ENCODE measurements around the gene ABCA7. TPM values are rescaled to one million over a fixed set of nuclear protein-coding genes. Genes with fewer than 3 reads are reported as not detected.

The ABCA7 gene
- total RNA-seq, 1 experiment from 2014 or later = 23.8 TPM

DNA sequence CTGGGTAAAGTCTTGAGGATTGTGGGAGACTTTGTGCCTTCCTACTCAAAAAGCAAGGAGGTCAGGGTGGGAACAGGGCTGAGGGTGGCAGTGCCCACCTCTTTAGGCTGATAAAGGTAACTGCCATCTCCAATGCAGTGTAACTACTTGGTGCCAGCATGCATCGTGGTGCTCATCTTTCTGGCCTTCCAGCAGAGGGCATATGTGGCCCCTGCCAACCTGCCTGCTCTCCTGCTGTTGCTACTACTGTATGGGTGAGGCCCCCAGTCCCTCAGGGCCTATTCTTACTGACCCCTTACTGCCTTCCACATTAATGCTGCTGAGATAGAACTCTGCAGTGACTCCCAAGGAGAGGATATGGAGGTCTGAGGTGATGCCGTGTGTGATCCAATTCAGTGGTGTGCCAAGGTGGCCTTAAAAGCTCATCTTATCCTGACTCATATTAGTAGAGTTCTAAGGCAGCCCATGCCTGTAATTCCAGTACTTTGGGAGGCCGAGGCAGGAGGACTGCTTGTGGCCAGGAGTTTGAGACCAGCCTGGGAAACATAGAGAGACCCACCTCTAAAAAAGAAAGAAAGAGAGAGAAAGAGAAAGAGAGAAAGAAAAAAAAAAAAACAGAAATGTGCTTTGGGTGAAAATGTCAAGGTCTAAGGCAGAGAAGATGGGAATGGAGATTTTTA, 17.4 kb downstream of the ABCA7 start:
- Histone ChIP-seq H3K4me3 (ENCODE audit: low read length) (no peak overlapping the region), H3K27ac (ENCODE audit: low read length) (peak overlapping the region; percentile 40; the same call in 1 of the 2 replicates), H3K27me3 (ENCODE audit: low read length) (no peaks in the 10 kb centered on the region), H3K4me2 (ENCODE audit: low read depth, low read length, poor library complexity, severe bottlenecking) (no peak overlapping the region), H3K9ac (ENCODE audit: low read length) (no peak overlapping the region), H2AFZ (ENCODE audit: low read length) (no peak overlapping the region), H3K36me3 (ENCODE audit: insufficient read depth, low read length) (no peaks in the 10 kb centered on the region), H4K20me1 (ENCODE audit: insufficient read depth, low read depth, low read length) (no peaks in the 10 kb centered on the region), H3K4me1 (ENCODE audit: low read length) (peaks cover 19% of the 10 kb centered on the region), H3K9me2 (replicated peaks; ENCODE audit: insufficient read depth, low read length) (no peaks in the 10 kb centered on the region), H3K79me2 (ENCODE audit: low read length) (no peaks in the 10 kb centered on the region), H3K9me3 (ENCODE audit: low read length) (no peaks in the 10 kb centered on the region)
- peak; percentile 75 for DNase-seq

DNA sequence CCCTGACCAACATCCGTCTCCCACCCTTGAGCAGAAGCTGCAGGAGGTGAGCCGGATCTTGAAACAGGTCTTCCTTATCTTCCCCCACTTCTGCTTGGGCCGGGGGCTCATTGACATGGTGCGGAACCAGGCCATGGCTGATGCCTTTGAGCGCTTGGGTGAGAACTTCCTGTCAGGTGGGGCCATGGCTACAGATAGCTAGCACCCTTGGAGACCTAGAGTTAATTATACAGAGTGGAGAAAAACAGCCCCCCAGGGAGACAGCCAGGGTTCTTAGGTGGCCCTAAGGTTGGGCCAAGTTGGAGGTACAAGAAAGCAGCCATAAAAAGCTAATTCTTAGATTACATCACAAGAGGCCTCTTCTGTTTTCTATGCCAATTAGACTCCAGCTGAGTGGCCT, 18.2 kb downstream of the ABCA7 start:
- Histone ChIP-seq H3K36me3 (ENCODE audit: insufficient read depth, low read length) (no peaks in the 10 kb centered on the region), H3K9ac (ENCODE audit: low read length) (no peak overlapping the region)

DNA sequence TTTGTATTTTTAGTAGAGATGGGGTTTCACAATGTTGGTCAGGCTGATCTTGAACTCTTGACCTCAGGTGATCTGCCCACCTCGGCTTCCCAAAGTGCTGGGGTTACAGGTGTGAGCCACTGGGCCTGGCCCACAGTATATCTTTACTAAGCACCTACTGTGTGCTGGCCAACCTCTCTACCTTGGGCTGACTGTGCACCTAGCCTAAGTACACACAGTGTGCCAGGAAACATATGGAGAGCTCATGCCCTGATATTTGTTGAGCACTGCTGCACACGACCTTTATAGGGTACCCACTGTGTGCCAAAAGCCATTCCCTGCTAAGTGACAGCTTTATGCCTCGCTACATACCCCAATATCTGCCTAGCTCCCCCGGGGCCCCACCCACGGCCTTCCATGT, 20.8 kb downstream of the ABCA7 start:
- Histone ChIP-seq H3K27me3 (ENCODE audit: low read length) (no peaks in the 10 kb centered on the region), H3K4me3 (ENCODE audit: low read length) (no peak overlapping the region), H3K27ac (ENCODE audit: low read length) (no peak overlapping the region), H3K36me3 (ENCODE audit: insufficient read depth, low read length) (no peaks in the 10 kb centered on the region), H3K4me1 (ENCODE audit: low read length) (peaks cover 34% of the 10 kb centered on the region), H3K9ac (ENCODE audit: low read length) (no peak overlapping the region), H4K20me1 (ENCODE audit: insufficient read depth, low read depth, low read length) (no peaks in the 10 kb centered on the region), H3K4me2 (ENCODE audit: low read depth, low read length, poor library complexity, severe bottlenecking) (no peak overlapping the region), H2AFZ (ENCODE audit: low read length) (no peak overlapping the region), H3K9me3 (ENCODE audit: low read length) (no peaks in the 10 kb centered on the region), H3K9me2 (replicated peaks; ENCODE audit: insufficient read depth, low read length) (no peaks in the 10 kb centered on the region), H3K79me2 (ENCODE audit: low read length) (no peaks in the 10 kb centered on the region)
- DNase-seq = no peak

More for the DNA sequence above, 18.2 kb downstream of the ABCA7 start:
- Histone ChIP-seq H3K9me3 (ENCODE audit: low read length) (no peaks in the 10 kb centered on the region), H3K9me2 (replicated peaks; ENCODE audit: insufficient read depth, low read length) (no peaks in the 10 kb centered on the region), H3K4me2 (ENCODE audit: low read depth, low read length, poor library complexity, severe bottlenecking) (no peak overlapping the region), H3K27me3 (ENCODE audit: low read length) (no peaks in the 10 kb centered on the region), H4K20me1 (ENCODE audit: insufficient read depth, low read depth, low read length) (no peaks in the 10 kb centered on the region), H2AFZ (ENCODE audit: low read length) (no peak overlapping the region), H3K4me3 (ENCODE audit: low read length) (no peak overlapping the region), H3K27ac (ENCODE audit: low read length) (0 out of 2 replicates have a peak overlapping the region, but pooled peaks have one; percentile 40), H3K79me2 (ENCODE audit: low read length) (no peaks in the 10 kb centered on the region), H3K4me1 (ENCODE audit: low read length) (peaks cover 19% of the 10 kb centered on the region)
- DNase-seq = peak; percentile 74

DNA sequence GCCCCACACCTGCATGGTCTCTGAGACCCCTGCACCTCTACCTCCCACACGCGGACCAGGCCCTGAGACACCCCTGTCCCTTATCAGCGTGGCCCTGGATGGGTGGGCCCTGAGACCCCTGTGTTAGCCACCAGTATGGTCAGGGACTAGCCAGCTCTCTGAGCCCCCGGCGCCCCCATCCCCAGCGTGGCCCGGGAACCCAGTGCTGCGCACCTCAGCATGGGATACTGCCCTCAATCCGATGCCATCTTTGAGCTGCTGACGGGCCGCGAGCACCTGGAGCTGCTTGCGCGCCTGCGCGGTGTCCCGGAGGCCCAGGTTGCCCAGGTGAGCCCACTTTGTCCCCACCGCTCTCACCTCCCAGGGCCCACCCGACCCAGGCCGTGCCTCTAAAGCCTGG, 22.1 kb downstream of the ABCA7 start:
- Histone ChIP-seq H3K27ac (ENCODE audit: low read length) (no peak overlapping the region), H3K9me2 (replicated peaks; ENCODE audit: insufficient read depth, low read length) (no peaks in the 10 kb centered on the region), H3K79me2 (ENCODE audit: low read length) (no peaks in the 10 kb centered on the region), H3K9ac (ENCODE audit: low read length) (no peak overlapping the region), H3K9me3 (ENCODE audit: low read length) (no peaks in the 10 kb centered on the region), H4K20me1 (ENCODE audit: insufficient read depth, low read depth, low read length) (no peaks in the 10 kb centered on the region), H3K27me3 (ENCODE audit: low read length) (no peaks in the 10 kb centered on the region), H3K4me1 (ENCODE audit: low read length) (peaks cover 43% of the 10 kb centered on the region), H2AFZ (ENCODE audit: low read length) (no peak overlapping the region), H3K4me2 (ENCODE audit: low read depth, low read length, poor library complexity, severe bottlenecking) (no peak overlapping the region), H3K36me3 (ENCODE audit: insufficient read depth, low read length) (no peaks in the 10 kb centered on the region), H3K4me3 (ENCODE audit: low read length) (no peak overlapping the region)
- DNase-seq = no peak

DNA sequence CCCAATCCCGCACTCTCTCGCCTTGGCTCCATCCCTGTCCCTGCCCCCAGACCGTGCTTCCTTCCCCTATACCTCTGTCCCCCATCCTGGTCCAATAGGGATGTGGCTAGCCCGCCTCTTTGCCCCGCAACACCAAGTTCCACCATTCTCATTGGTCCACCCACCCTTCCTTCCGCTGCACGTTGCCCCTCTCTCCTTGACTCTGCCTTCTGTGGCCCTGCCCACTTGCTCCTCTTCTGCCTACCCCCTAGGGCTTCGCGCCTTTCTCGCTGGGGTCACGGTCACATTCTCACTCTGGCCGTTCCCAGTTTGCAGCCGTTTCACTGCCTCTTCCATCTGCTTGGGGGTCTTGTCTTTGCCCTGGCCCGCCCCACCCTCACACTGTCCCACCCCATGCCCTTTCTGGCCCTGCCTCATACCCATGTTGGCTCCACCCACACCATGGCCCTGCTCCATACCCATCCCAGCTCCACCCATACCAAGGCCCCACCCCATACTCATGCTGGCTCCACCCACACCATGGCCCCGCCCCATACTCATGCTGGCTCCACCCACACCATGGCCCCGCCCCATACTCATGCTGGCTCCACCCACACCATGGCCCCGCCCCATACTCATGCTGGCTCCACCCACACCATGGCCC, 22.6 kb downstream of the ABCA7 start:
- H3K27me3 ChIP-seq (ENCODE audit: low read length) = no peaks in the 10 kb centered on the region
- peaks cover 41% of the 10 kb centered on the region for H3K4me1 ChIP-seq (ENCODE audit: low read length)
- H3K36me3 ChIP-seq (ENCODE audit: insufficient read depth, low read length) = no peaks in the 10 kb centered on the region
- no peaks in the 10 kb centered on the region for H4K20me1 ChIP-seq (ENCODE audit: insufficient read depth, low read depth, low read length)
- H2AFZ ChIP-seq (ENCODE audit: low read length) = no peak overlapping the region
- no peak overlapping the region for H3K4me3 ChIP-seq (ENCODE audit: low read length)
- H3K4me2 ChIP-seq (ENCODE audit: low read depth, low read length, poor library complexity, severe bottlenecking) = no peak overlapping the region
- no peaks in the 10 kb centered on the region for H3K79me2 ChIP-seq (ENCODE audit: low read length)
- H3K9ac ChIP-seq (ENCODE audit: low read length) = no peak overlapping the region
- H3K9me3 ChIP-seq (ENCODE audit: low read length) = no peaks in the 10 kb centered on the region
- no peak overlapping the region for H3K27ac ChIP-seq (ENCODE audit: low read length)
- no peaks in the 10 kb centered on the region for H3K9me2 ChIP-seq (replicated peaks; ENCODE audit: insufficient read depth, low read length)
- no peak for DNase-seq

DNA sequence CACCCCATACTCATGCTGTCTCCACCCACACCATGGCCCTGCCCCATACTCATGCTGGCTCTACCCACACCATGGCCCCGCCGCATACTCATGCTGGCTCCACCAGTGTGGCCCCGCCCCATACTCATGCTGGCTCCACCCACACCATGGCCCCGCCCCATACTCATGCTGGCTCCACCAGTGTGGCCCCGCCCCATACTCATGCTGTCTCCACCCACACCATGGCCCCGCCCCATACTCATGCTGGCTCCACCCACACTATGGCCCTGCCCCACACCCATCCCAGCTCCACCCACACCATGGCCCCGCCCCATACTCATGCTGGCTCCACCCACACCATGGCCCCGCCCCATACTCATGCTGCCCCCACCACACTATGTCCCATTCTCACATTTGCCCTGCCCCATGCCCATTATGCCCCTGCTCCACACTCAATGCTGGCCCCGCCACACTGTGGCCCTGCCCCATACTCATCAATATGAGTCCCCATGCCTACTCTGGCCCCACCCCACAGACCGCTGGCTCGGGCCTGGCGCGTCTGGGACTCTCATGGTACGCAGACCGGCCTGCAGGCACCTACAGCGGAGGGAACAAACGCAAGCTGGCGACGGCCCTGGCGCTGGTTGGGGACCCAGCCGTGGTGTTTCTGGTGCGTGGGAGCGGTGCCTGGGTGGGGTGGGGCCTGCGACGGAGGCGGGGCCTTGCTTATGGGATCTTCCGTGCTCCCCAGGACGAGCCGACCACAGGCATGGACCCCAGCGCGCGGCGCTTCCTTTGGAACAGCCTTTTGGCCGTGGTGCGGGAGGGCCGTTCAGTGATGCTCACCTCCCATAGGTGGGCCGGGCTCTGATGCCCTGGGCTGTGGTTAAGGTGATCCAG, 23.4 kb downstream of the ABCA7 start:
- H3K4me3 ChIP-seq (ENCODE audit: low read length) = no peak overlapping the region
- no peak overlapping the region for H3K4me2 ChIP-seq (ENCODE audit: low read depth, low read length, poor library complexity, severe bottlenecking)
- no peaks in the 10 kb centered on the region for H3K36me3 ChIP-seq (ENCODE audit: insufficient read depth, low read length)
- H3K27me3 ChIP-seq (ENCODE audit: low read length) = no peaks in the 10 kb centered on the region
- DNase-seq = peak; percentile 93
- no peaks in the 10 kb centered on the region for H3K9me2 ChIP-seq (replicated peaks; ENCODE audit: insufficient read depth, low read length)
- H3K79me2 ChIP-seq (ENCODE audit: low read length) = peaks cover 2% of the 10 kb centered on the region; the same call in 1 of the 2 replicates
- H4K20me1 ChIP-seq (ENCODE audit: insufficient read depth, low read depth, low read length) = no peaks in the 10 kb centered on the region
- no peak overlapping the region for H3K27ac ChIP-seq (ENCODE audit: low read length)
- no peak overlapping the region for H2AFZ ChIP-seq (ENCODE audit: low read length)
- peaks cover 40% of the 10 kb centered on the region for H3K4me1 ChIP-seq (ENCODE audit: low read length)
- H3K9ac ChIP-seq (ENCODE audit: low read length) = no peak overlapping the region
- H3K9me3 ChIP-seq (ENCODE audit: low read length) = no peaks in the 10 kb centered on the region

DNA sequence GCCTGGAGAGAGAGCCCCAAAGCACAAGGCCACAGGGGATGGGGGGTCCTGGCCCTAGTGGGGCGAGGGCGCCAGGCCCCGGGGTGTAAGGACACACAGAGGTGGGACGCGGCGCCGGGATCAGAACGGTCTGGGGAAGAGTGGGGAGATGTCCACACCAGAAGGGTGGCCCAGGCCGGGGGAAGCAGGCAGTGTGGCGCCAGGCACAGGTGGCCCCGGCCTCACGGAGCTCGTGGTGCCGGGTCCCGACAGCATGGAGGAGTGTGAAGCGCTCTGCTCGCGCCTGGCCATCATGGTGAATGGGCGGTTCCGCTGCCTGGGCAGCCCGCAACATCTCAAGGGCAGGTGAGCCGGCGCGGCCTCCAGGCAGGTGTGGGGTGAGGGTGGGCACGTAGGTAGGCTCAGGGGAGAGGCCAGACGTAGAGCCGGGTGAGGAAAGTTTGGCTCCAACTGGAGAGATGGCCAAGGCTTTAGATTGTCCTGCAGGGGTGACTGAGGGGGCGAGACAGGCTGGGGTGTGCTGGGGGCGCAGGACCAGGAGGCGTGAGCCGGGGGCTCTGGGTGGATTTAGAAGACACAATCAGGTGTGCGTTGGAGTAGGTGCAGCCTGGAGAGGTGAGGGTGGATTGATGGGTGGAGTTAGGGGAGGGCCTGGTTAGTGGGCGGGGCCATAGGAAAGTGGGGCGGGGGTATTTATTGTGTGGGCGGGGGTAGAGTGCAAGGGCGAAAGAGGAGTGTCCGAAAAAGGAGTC, 24.2 kb downstream of the ABCA7 start:
- H3K27me3 ChIP-seq (ENCODE audit: low read length) = no peaks in the 10 kb centered on the region
- peaks cover 7% of the 10 kb centered on the region; the same call in 1 of the 2 replicates for H3K79me2 ChIP-seq (ENCODE audit: low read length)
- DNase-seq = peak; percentile 66
- peak overlapping the region; percentile 91; the same call in 1 of the 2 replicates for H2AFZ ChIP-seq (ENCODE audit: low read length)
- H3K4me2 ChIP-seq (ENCODE audit: low read depth, low read length, poor library complexity, severe bottlenecking) = peak overlapping the region; percentile 96
- H3K9me2 ChIP-seq (replicated peaks; ENCODE audit: insufficient read depth, low read length) = no peaks in the 10 kb centered on the region
- H4K20me1 ChIP-seq (ENCODE audit: insufficient read depth, low read depth, low read length) = no peaks in the 10 kb centered on the region
- peak overlapping the region; percentile 48; the same call in 1 of the 2 replicates for H3K4me3 ChIP-seq (ENCODE audit: low read length)
- H3K36me3 ChIP-seq (ENCODE audit: insufficient read depth, low read length) = no peaks in the 10 kb centered on the region
- H3K9ac ChIP-seq (ENCODE audit: low read length) = peak overlapping the region; percentile 79; the same call in 1 of the 2 replicates
- H3K4me1 ChIP-seq (ENCODE audit: low read length) = peaks cover 44% of the 10 kb centered on the region
- no peak overlapping the region for H3K27ac ChIP-seq (ENCODE audit: low read length)
- H3K9me3 ChIP-seq (ENCODE audit: low read length) = no peaks in the 10 kb centered on the region
